SU-DHL-6 (cell line): ENCODE measurements around the gene MPEG1.

ENCODE experiments used
- H2AFZ ChIP-seq: fragments of 200-600 bp; sonication (generic); 2 replicates; pipeline ENCODE4 v1.6.1; 2014; ENCODE audit warnings: low read depth, mild to moderate bottlenecking, moderate library complexity, mixed read lengths, antibody characterized with exemption, low read length; ENCODE audit not compliant: severe bottlenecking
- H3F3A ChIP-seq: fragments of 200-600 bp; shearing (Covaris generic); 2 replicates; pipeline ENCODE4 v1.6.0; 2016; ENCODE audit warnings: antibody characterized with exemption, mild to moderate bottlenecking; ENCODE audit not compliant: insufficient read depth
- H3K27ac ChIP-seq: fragments of 200-600 bp; sonication (generic); 2 replicates; pipeline ENCODE4 v1.5.1; 2016; ENCODE audit warnings: low read depth, mild to moderate bottlenecking, low read length, moderate library complexity, mixed read lengths
- H3K27me3 ChIP-seq: fragments of 200-600 bp; sonication (generic), shearing (Covaris generic); 2 replicates; pipeline ENCODE4 v1.6.0; 2014; ENCODE audit warnings: mild to moderate bottlenecking, low read length
- H3K36me3 ChIP-seq: fragments of 200-600 bp; sonication (generic); 2 replicates; pipeline ENCODE4 v1.6.1; 2014; ENCODE audit warnings: mild to moderate bottlenecking, low read length, mixed read lengths
- H3K4me2 ChIP-seq: fragments of 300-600, 200-600 bp; shearing (Covaris generic), sonication (generic); 2 replicates; pipeline ENCODE4 v1.6.0; 2014; ENCODE audit warnings: low read length, low read depth, mild to moderate bottlenecking; ENCODE audit not compliant: poor library complexity, severe bottlenecking
- H3K4me3 ChIP-seq: fragments of 200-600 bp; sonication (generic); 2 replicates; pipeline ENCODE4 v1.5.1; 2014; ENCODE audit warnings: antibody characterized with exemption, low read length, mild to moderate bottlenecking, mixed read lengths; ENCODE audit not compliant: insufficient read depth, poor library complexity, severe bottlenecking
- H3K79me2 ChIP-seq: fragments of 200-600 bp; sonication (generic); 2 replicates; pipeline ENCODE4 v1.6.1; 2014; ENCODE audit warnings: mild to moderate bottlenecking, low read length, moderate library complexity; ENCODE audit not compliant: insufficient read depth
- H3K9ac ChIP-seq: fragments of 200-600 bp; sonication (generic); 2 replicates; pipeline ENCODE4 v1.7.0; 2014; ENCODE audit warnings: mild to moderate bottlenecking, low read length
- H3K9me2 ChIP-seq: fragments of 200-600 bp; sonication (generic); replicated peaks from 2 replicates; pipeline ENCODE4 v1.6.1; 2014; ENCODE audit warnings: low read length; ENCODE audit not compliant: insufficient read depth
- H3K9me3 ChIP-seq: fragments of 200-600 bp; sonication (generic); 2 replicates; pipeline ENCODE4 v1.6.1; 2014; ENCODE audit warnings: low read length, mixed read lengths; ENCODE audit not compliant: insufficient read depth
- H4K20me1 ChIP-seq: fragments of 200-600 bp; sonication (generic); 2 replicates; pipeline ENCODE4 v1.6.1; 2014; ENCODE audit warnings: low read depth, mild to moderate bottlenecking, antibody characterized with exemption, low read length, moderate library complexity, mixed read lengths
- EZH2phosphoT487 ChIP-seq: fragments of 200-600 bp; sonication (generic), shearing (Covaris generic); conservative IDR thresholded peaks from 2 replicates; pipeline ENCODE4 v1.6.1; 2018; ENCODE audit warnings: mild to moderate bottlenecking, antibody characterized with exemption, low read length, moderate library complexity, mixed read lengths
- TF ChIP-seq, protein P1 (sequence below): fragments of 200-600 bp; sonication (generic); IDR thresholded peaks from one replicate; pipeline ENCODE4 v1.5.1; 2017; ENCODE audit warnings: antibody characterized with exemption, mild to moderate bottlenecking, low read length, moderate library complexity; ENCODE audit not compliant: insufficient read depth, poor library complexity, severe bottlenecking

The MPEG1 gene

DNA sequence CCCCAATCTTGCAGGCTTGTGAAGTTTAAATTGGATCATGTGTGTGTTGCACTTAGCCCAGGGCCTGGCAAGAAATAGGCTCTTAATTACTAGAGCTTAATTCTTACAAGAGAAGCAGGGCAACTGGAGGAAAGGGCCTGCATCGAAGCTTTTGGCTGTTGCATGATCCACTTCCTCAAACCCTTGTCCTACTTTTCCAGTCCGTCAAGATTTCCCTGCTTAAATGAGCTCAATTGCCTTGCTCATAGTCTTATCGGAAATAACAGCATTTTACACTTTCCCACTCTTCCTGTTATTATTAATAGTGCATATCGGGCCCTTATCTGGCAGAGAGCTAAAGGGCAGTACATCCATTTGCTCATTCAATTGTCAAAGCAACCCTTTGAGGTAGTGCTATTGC is 22.7 kb downstream of the MPEG1 start:
- Histone ChIP-seq H4K20me1 (no peaks in the 10 kb centered on the region), H3K27ac (no peak overlapping the region), H3F3A (no peaks in the 10 kb centered on the region), H3K36me3 (no peaks in the 10 kb centered on the region; the same call in 1 of the 2 replicates), H3K79me2 (no peaks in the 10 kb centered on the region), H2AFZ (no peak overlapping the region), H3K4me2 (no peak overlapping the region), H3K9me3 (no peaks in the 10 kb centered on the region), H3K9me2 (no peaks in the 10 kb centered on the region), H3K9ac (no peak overlapping the region), H3K4me3 (no peak overlapping the region), H3K27me3 (no peaks in the 10 kb centered on the region)
- TF ChIP-seq, protein P1, sequence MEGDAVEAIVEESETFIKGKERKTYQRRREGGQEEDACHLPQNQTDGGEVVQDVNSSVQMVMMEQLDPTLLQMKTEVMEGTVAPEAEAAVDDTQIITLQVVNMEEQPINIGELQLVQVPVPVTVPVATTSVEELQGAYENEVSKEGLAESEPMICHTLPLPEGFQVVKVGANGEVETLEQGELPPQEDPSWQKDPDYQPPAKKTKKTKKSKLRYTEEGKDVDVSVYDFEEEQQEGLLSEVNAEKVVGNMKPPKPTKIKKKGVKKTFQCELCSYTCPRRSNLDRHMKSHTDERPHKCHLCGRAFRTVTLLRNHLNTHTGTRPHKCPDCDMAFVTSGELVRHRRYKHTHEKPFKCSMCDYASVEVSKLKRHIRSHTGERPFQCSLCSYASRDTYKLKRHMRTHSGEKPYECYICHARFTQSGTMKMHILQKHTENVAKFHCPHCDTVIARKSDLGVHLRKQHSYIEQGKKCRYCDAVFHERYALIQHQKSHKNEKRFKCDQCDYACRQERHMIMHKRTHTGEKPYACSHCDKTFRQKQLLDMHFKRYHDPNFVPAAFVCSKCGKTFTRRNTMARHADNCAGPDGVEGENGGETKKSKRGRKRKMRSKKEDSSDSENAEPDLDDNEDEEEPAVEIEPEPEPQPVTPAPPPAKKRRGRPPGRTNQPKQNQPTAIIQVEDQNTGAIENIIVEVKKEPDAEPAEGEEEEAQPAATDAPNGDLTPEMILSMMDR = no peak
- no peak for TF ChIP-seq EZH2phosphoT487

DNA sequence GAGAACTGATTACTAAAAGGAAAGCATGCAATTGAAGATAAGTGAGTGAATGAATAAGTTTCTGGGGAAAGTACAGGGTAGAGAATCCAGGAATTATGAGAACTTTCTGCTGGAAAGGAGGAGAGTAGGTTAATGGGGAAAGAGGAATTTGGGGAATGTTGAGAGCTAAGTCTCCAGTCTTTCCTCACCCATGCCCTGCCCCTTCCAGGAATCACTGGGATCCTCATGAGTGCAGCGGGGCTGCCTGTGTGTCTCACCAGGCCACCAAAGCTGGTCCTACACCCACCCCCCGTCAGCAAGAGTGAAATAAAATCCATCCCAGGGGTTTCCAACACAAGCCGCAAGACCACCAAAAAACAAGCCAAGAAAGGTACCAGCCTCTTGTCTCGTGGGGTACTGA is 23.8 kb downstream of the MPEG1 start:
- TF ChIP-seq, protein P1 = no peak
- no peaks in the 10 kb centered on the region for H3F3A ChIP-seq
- no peaks in the 10 kb centered on the region for H3K27me3 ChIP-seq
- no peaks in the 10 kb centered on the region for H4K20me1 ChIP-seq
- H2AFZ ChIP-seq = no peak overlapping the region
- H3K27ac ChIP-seq = no peak overlapping the region
- no peaks in the 10 kb centered on the region for H3K9me2 ChIP-seq
- no peak overlapping the region for H3K4me3 ChIP-seq
- H3K36me3 ChIP-seq = no peaks in the 10 kb centered on the region; the same call in 1 of the 2 replicates
- H3K4me2 ChIP-seq = no peak overlapping the region
- no peak overlapping the region for H3K9ac ChIP-seq
- no peaks in the 10 kb centered on the region for H3K9me3 ChIP-seq
- no peaks in the 10 kb centered on the region for H3K79me2 ChIP-seq

DNA sequence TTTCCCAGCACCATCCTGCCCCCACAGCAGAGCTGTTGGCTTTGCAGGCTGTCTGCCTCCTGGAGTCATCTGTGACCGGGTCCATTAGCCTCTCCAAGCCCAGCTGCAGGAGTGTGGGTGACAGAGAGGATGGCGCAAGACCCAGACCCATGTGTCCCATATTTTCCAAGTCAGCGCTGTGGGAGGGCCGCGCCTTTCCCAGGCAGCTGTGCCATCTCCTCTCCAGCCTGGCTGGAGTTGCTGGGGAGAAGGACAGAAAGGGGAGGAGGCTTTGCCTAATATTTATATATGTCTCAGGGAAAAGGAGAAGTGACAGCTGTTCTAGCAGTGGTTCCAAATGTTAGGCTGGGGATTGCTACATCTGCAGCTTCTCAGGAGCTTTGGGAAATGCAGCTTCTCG is 25.1 kb downstream of the MPEG1 start:
- Histone ChIP-seq H3K4me3 (no peak overlapping the region), H3K4me2 (no peak overlapping the region), H3K36me3 (no peaks in the 10 kb centered on the region; the same call in 1 of the 2 replicates), H3K27ac (no peak overlapping the region), H3K27me3 (no peaks in the 10 kb centered on the region), H3K9ac (no peak overlapping the region), H3K79me2 (no peaks in the 10 kb centered on the region), H4K20me1 (no peaks in the 10 kb centered on the region), H3K9me3 (no peaks in the 10 kb centered on the region), H3F3A (no peaks in the 10 kb centered on the region), H3K9me2 (no peaks in the 10 kb centered on the region), H2AFZ (no peak overlapping the region)
- TF ChIP-seq, protein P1 = no peak
- no peak for TF ChIP-seq EZH2phosphoT487
